SK-N-DZ (cell line): ENCODE measurements around the gene HOXC11.

ENCODE experiments used
- DNase-seq: peaks from one replicate; pipeline ENCODE4 v3.0.0-alpha.2; 2015; ENCODE audit warnings: low spot score
- small RNA-seq, 2 experiments: library from RNA; depleted of rRNA; stranded (forward); fragments of <200 nt; gene quantifications; one replicate each; pipeline ENCODE3, GENCODE V24; 2014

The HOXC11 gene

GRCh38 chr12:54021432-54022013 lies 48.6 kb downstream of the HOXC11 start:
- peak; percentile 64 for DNase-seq

GRCh38 chr12:54022960-54023884 lies 50.3 kb downstream of the HOXC11 start:
- DNase-seq: no peak

GRCh38 chr12:54024127-54024526 lies 51.2 kb downstream of the HOXC11 start:
- no peak for DNase-seq

- DNase-seq: no peak
These were observed 51.8 kb downstream of the HOXC11 start for GRCh38 chr12:54024581-54025305.

GRCh38 chr12:54025499-54026405 lies 52.8 kb downstream of the HOXC11 start:
- DNase-seq: no peak

- DNase-seq: no peak
These were observed 53.9 kb downstream of the HOXC11 start for GRCh38 chr12:54026640-54027441.

Small RNAs within 50 kb of the gene (small RNA-seq; reads per million reads assigned to genes)
- gene AC012531.3: 0 reads per million in 2 experiments
- 0 reads per million in 2 experiments for gene AC012531.4
- 0 reads per million in 2 experiments for gene MIR196A2
- 0 reads per million in 2 experiments for gene RF01905
- 0 reads per million in 2 experiments for gene RF01906
